Measurements from ENCODE around the gene LGR6.

DNA sequence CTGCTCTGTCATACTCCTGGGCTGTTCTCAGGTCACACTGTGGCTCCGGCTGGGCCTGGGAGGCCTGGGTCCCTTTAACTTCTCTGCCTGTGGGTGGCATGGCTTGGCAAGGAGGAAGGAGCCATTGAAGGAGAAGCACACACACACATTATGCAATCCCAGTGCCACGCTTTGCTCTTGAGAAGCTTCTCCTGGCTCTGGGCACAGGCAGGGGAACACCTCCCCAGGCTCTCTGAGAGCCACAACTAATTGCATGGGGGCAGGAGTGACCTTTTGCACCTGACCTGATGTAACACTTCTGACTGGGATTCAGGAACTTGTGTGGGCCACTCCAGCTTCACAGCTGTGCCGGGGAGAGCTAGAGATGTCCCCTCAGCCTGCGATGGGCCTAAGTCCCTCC is 23.1 kb downstream of the LGR6 start:
- TF ChIP-seq, protein P1, sequence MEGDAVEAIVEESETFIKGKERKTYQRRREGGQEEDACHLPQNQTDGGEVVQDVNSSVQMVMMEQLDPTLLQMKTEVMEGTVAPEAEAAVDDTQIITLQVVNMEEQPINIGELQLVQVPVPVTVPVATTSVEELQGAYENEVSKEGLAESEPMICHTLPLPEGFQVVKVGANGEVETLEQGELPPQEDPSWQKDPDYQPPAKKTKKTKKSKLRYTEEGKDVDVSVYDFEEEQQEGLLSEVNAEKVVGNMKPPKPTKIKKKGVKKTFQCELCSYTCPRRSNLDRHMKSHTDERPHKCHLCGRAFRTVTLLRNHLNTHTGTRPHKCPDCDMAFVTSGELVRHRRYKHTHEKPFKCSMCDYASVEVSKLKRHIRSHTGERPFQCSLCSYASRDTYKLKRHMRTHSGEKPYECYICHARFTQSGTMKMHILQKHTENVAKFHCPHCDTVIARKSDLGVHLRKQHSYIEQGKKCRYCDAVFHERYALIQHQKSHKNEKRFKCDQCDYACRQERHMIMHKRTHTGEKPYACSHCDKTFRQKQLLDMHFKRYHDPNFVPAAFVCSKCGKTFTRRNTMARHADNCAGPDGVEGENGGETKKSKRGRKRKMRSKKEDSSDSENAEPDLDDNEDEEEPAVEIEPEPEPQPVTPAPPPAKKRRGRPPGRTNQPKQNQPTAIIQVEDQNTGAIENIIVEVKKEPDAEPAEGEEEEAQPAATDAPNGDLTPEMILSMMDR (IDR thresholded peaks at IDR 0.05) = no peak
- TF ChIP-seq POLR2A (IDR thresholded peaks at IDR 0.05) = no peak

Data from Peyer's patch (tissue), 4 donors.